KOPT-K1 (cell line): ENCODE measurements around the gene PAWR.
"Not testable (repeated sequence)": the region's sequence is repeated elsewhere in the genome, so short reads cannot be mapped to it uniquely, and the experiment has no call there.

ENCODE experiments used
- H3K27ac ChIP-seq: fragments of 200-600 bp; sonication (generic); 2 replicates; pipeline ENCODE4 v1.5.1; 2016; ENCODE audit warnings: antibody characterized with exemption, mild to moderate bottlenecking, low read depth, low read length; ENCODE audit not compliant: poor library complexity, severe bottlenecking
- H3K36me3 ChIP-seq: fragments of 200-600 bp; sonication (generic); 2 replicates; pipeline ENCODE4 v1.5.1; 2017; ENCODE audit warnings: antibody characterized with exemption, mild to moderate bottlenecking, low read length, moderate library complexity; ENCODE audit not compliant: insufficient read depth
- H3K9me3 ChIP-seq: fragments of 200-600 bp; sonication (generic); 2 replicates; pipeline ENCODE4 v1.5.1; 2017; ENCODE audit warnings: antibody characterized with exemption, low read length, mild to moderate bottlenecking; ENCODE audit not compliant: insufficient read depth, poor library complexity, severe bottlenecking

PAWR gene

GRCh38 chr12:79546466-79547043 is 144.2 kb downstream of the PAWR start:
- Histone ChIP-seq H3K36me3 (no peaks in the 10 kb centered on the region), H3K9me3 (no peaks in the 10 kb centered on the region), H3K27ac (no peak overlapping the region)

GRCh38 chr12:79544439-79544838 is 146.3 kb downstream of the PAWR start:
- not testable (repeated sequence) for H3K27ac ChIP-seq, H3K9me3 ChIP-seq, H3K36me3 ChIP-seq

- Histone ChIP-seq H3K36me3 (no peaks in the 10 kb centered on the region), H3K27ac (no peak overlapping the region), H3K9me3 (no peaks in the 10 kb centered on the region)
These were observed 153.1 kb downstream of the PAWR start for GRCh38 chr12:79537675-79538074.

- H3K27ac ChIP-seq, result no peak overlapping the region
- H3K9me3 ChIP-seq, result no peaks in the 10 kb centered on the region
- no peaks in the 10 kb centered on the region for H3K36me3 ChIP-seq
These were observed 155.0 kb downstream of the PAWR start for GRCh38 chr12:79535751-79536150.
